Hematopoietic multipotent progenitor cell treated with erythropoietin and hydrocortisone succinate and interleukin-3 and kit ligand, for 8 days (in vitro differentiated cells): Measurements from ENCODE around the gene LRIT3.
"Not testable (repeated sequence)": the region's sequence is repeated elsewhere in the genome, so short reads cannot be mapped to it uniquely, and the experiment has no call there.

Source experiments
- DNase-seq: peaks from one replicate; pipeline ENCODE4 v3.0.0-alpha.2; 2015

LRIT3 gene

DNA sequence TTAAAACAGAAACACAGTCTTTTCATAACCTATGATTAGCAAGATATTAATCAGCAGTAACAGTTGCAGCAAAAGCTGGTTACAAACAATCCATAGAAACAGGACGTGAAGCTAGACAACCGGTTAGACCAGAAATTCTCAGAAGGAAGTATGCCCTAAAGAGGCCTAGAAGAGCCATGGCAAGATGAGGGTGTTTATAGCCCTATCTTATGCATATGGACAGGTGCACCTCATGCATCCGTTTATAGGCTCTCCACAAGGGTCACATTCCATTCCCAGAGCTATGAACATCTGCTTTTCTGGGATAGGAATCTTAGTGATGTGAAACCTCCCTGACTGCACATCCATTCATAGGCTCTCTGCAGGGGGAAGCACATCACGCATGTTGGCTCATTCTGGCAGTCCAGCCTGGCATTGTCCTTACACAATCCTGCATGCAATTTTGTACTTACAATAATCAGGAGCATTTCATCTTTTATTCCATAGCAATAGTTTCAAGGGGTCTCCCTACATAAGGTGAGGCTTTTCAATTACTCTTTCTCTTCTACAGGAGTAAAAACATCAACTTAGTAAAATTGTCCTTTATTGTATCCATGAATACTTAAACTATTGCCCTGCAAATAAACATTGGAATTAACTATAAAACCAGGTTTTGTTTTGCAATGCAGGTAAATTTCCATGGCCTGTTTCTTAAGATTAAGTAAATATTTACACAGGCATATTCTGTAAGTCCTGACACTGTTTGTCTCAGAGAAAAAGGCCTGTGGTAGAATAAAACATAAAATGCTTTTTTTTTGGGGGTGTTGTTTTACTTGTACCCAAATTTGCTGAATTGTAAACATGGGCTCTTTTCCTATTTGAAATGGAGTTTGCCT, 11.8 kb downstream of the LRIT3 start:
- DNase-seq: not testable (repeated sequence)

DNA sequence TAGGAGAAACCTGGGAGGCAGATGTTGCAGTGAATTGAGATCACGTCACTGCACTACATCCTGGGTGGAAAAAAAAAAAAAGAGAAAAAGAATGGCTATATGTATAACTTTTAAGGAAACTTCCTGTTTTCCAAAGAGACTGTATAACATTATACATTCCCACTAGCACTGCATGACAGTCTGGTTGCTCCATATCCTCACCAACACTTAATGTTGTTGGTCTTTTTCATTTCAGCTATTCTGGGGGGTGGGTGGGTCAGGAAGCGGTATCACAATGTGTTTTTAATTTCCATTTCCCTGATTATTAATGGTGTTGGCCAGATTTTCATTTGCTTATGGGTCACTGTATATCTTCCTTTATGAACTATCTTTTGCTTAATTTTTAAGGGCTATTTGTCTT, 13.4 kb downstream of the LRIT3 start:
- no peak for DNase-seq

DNA sequence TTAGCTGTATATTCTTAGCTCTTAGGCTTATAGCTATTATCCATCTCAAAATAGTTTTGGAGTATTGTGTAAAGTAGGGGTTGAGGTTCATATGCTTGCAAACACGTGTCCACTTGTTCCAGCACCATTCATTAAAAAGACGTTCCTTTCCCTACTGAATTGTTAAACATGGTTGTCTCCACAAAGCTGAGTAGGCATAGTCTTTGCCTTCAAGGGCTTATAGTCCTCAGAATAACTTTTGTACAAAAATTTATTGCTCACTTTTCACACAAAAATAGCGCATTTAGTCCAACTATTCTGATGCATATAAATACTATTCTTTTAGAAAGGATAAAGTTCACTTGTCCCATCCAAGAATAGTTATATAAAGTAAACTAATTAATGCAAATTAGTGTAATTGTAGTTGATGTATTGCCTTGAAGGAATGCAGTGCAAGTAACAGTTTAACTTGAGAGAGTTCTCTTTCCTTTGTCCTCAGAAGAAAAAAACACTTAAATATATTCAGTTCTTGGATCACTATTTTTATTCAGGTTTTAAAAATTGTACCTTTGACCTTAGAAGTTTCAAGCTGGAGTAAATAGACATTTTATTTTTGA, 14.1 kb downstream of the LRIT3 start:
- no peak for DNase-seq

DNA sequence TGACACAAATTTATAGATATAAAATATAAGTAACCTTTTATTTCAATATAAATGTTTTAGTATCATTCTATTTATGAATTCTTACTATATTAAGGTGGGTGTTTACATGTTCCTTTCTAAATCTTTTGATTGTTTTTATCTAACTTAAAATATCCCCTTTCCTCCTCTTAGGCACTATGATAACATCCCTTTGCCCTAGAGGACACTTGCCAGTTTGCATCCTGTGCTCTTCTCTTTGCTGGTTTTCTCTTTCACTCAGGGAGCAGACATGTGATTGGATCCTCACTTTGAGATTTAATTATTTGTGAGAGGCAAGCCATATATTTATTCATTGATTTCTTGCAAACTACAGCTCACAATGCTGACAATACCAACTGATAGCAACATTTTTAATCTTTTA, 16.2 kb downstream of the LRIT3 start:
- DNase-seq: no peak

DNA sequence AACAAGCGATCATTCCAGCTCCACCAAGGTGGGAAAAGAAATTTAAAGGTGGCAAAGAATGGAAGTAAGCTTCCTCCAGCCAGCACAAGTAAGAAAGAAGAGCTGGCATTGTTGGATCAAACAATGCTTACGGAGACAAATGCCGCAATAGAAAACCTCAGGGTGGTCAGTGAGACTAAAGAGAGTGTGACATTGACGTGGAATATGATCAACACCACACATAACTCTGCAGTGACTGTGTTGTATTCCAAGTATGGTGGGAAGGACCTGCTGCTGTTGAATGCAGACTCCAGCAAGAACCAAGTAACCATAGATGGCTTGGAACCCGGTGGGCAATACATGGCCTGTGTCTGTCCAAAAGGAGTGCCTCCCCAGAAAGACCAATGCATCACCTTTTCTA, 22.2 kb downstream of the LRIT3 start:
- DNase-seq: no peak

DNA sequence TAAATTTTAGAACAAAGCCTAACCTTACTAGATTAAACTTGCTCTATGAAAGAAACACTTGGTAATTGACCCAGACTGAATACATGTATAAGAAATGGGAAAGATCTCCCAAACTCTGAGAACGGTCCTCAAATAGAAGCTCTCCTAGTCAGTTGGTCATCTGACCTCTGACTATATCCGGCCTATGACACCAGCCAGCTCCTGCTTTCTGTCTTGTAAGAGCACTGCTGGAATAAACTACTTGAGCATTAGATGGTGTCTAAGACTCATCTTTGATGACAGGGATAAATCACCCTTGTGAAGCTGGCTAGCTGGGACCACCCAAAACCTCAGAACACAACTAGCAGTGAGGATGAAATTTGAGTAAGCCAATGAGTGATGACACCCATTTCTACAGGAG, 24.2 kb downstream of the LRIT3 start:
- DNase-seq: no peak

DNA sequence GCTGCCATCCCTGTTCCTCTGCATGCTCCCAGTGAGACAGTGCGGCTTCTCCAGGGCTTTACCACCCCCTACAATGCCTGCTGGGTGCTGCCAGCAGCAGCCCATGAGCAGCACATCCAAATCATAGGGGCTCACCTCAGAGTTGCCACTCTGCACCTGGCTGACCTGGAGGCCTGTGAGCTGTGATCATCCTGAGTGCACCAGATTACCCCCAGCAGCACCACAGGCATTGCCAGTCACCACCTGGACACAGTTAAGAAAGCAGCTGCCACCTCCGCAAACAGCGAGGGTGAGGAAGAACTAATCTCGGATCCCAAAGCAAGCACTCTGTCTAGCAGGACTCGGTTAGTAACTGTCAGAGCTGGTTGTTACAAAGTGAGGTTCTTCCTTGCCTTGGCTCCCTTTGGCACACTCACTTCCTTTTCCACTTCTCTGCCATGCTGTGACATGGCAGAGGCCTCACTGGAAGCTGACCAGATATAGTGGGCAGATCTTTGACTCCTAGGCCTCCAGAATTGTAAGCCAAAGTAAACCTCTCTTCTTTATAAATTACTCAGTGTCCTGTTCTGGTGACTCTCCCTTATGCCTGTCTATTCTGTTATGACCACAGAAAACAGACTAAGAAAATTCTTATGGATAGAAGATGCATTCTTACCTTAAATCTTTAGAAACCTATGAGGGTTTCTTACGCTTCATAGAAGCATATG, 25.2 kb downstream of the LRIT3 start:
- DNase-seq: no peak

DNA sequence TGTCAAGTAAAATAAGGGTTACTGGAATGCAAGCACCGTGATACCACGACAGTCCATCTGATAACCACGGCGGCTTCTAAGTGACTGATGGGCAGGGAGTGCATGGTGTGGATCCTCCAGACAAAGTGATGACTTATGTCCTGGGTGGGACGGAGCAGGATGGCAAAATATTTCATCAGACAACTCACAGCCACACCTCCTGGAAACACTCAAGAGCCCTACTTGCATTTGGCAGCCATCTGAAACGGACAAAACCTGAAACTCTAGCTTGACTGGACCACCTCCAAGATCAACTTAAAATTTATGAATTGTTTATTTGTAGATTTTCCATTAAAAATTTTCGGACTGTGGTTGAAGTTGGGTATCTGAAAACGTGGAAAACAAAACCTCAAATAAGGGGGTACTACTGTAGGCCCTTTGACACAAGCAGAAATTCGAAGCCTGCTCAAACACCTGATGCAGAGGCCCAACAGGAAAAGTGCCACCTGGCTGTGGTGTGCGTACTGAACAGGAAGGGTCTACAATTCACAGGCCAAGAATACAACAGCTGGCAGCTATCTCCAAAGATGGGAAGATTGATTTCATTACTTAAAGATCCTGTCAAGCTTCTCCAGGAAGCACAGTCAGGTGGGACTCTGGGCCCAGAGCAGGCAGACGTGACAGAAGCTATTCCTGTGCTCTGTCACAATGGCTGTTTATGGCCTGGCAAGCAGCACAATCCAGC, 26.0 kb downstream of the LRIT3 start:
- no peak for DNase-seq

DNA sequence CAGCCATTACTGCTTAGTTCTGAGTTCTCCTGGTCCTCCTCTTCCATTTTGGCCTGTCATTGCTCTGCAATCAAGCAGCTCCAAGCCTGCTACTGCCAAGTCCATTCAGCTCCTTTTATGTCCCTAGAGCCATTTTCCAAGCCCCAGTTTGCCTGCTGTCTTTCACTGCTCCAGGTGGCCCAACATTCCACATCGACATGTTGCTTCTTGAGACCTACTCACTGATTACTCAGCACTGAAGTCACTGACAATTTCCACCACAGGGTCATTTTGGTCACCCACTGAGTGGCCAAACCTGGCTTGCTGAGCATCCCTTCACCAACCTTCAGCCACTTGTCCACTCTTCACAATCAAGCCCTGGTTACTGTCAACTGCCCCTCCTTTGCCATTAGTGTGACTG, 27.2 kb downstream of the LRIT3 start:
- no peak for DNase-seq

DNA sequence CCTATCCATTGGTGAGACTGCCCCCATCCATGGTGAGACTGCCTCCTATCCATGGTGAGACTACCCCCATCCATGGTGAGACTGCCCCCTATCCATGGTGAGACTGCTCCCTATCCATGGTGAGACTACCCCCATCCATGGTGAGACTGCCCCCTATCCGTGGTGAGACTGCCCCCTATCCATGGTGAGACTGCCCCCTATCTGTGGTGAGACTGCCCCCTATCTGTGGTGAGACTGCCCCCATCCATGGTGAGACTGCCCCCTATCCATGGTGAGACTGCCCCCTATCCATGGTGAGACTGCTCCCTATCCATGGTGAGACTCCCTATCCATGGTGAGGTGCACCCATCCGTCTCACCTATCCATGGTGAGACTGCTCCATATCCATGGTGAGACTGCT, 27.6 kb downstream of the LRIT3 start:
- not testable (repeated sequence) for DNase-seq

DNA sequence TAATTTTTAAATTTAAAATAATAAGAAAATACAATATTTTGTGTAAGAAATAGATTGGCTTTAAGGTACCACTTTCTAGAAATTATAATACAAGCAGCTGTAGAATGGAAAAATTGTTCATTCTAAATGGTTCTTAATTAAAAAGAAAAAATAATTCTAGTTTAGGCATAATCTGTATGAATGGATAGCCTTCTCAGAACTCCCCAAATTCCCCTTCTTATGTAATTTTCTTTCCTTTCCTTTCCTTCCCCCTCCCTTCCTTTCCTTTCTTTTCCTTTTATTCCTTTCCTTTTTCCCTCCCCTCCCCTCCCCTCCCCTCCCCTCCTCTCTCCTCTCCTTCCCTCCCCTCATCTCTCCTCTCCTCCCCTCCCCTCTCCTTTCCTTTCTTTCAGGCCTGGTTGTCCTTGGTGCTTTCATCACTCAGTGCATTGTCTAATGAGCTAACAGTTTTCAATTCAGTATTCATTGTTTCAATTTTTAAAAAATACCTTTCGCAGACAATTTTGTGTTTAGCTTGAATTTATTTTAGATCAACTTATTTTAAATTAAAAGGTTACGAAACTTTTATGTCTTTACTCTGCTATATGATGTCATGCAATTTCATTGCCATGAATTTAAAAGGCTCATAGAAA, 28.8 kb downstream of the LRIT3 start:
- DNase-seq: no peak

DNA sequence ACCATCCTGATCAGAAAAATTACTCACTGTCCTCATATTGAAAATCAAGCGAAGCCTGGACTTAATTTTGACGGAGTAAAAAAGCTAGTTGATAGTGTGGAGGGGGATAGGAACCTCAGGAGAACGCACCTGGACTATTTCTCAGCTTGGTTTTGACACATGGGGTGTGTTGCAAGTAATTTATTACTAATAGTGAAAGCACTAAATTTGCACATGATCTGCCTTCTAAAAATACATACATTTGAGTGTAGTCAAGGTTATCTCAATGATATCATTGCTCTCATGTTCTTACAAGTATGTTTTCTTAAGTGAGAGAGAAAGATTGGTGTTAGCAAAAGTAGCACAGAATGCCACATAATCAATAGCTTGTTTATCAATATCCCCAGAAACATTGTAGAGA, 29.5 kb downstream of the LRIT3 start:
- DNase-seq: no peak

DNA sequence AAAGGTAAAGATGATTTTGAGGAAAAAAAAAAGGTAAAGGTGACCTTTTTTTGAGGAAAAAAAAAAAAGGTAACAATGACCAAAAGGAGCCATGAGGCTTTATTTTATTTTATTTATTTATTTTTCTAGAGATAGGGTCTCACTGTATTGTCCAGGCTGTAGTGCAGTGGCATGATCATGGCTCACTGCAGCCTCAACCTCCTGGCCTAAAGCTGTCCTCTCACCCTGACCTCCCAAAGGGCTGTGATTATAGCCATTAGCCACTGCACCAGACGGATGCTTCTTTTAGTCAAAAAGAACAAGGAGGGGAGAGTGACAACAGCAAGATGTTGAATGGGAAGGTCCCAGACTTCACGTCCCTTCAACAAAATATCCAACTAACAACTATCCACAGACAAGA, 30.4 kb downstream of the LRIT3 start:
- DNase-seq: no peak

DNA sequence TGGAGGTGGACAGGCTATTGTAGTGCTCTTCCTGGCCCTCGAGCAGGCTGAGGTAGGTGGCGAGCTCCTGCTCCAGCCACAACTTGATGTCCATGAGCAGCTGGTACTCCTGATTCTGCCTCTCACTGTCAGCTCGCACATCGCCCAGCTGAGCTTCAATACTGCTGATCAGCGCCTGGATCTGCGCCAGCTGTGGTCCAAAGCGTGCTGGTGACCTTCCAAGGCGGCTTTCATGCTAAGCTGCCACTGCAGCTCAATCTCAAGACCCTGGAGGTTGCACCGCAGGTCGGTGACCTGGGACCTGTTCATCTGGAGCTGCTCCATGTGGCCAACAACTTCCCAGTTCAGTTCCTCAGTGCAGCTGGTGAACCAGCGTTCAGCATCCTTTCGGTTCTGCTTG, 31.2 kb downstream of the LRIT3 start:
- no peak for DNase-seq

DNA sequence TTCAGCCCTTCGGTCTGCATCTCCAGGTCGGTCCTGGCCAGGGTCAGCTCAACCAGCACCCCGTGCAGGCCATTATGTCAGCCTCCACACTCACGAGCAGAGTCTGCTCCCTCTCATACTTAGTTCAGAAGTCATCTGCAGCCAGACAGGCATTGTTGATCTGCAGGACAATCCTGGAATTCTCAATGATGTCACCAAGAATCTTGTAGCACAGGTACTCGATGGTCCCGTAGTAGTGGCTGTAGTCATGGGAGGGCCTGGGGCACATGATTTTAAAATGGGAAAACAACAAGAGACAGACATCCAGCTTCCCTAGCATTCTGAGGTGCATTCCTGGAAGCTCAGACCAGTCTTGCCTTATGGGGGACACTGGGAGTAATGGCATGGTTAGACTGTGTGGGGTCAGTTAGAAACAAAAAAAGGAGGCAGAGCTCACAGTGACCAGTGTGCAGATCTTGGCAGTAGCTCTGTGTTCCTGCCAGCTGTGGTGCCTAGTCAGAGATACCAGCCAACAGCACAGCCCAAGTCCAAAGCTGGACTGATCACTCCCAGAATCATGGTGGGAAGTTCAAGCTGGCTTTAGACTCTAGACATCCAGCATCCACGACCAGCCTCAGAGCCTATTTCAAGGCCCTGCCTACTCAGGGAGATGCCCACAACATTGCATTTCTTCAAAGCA, 31.9 kb downstream of the LRIT3 start:
- no peak for DNase-seq

DNA sequence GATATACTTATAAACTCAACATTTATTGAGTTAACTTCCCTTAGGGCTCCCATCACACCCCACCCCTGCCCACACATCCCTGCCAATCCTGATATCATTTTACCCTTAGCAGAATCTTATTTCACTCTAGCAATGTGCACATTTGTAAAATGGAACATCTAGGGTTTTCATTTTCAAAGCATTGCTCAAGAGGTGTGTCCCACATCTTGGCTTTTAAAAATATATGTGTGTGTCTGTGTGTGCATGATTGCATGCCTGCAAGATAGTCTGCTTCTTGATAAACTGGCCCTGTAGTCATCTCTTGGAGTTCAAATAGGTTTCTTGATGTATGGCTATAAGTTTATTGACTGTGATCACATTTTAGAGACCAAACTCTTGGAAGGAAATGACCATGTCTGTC, 38.4 kb downstream of the LRIT3 start:
- DNase-seq: peak; percentile 6

DNA sequence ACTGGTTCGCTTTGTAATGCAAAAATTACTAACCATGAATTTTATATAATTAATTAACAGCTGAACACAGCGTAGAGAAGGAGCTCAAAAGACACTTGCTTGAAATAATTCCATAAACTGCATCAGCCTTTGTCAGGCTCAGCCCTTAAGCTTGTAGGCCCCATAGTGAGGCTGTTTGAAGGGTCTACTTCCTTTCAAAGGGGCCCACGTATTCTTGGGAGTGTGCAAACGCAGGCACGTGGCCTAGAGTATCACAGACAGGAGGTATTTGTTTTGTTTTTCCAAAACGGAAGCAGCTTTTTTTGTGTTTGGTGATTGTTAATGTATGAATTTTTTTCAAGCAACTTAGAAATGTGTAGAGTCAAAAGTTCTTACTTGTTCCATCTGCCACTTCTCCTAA, 39.2 kb downstream of the LRIT3 start:
- no peak for DNase-seq

DNA sequence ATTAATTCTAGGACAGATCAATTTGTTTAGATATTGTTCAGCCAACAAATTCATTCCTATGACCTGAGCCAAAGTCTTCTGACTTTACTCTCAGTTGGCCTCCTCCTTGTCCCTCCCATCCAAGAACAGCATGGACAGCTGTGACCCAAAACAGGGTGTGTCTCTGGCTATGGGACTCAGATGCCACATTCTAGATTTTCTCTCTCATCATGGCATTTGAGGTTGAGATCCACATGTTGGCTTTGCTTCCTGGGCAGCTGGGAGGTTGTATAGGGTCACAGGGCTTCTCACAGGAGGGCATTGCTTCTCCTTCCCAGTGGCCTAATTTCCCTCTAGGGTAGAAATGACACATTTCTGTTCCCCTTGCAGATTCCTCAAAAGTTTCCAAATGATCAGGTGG, 42.2 kb downstream of the LRIT3 start:
- DNase-seq: no peak

DNA sequence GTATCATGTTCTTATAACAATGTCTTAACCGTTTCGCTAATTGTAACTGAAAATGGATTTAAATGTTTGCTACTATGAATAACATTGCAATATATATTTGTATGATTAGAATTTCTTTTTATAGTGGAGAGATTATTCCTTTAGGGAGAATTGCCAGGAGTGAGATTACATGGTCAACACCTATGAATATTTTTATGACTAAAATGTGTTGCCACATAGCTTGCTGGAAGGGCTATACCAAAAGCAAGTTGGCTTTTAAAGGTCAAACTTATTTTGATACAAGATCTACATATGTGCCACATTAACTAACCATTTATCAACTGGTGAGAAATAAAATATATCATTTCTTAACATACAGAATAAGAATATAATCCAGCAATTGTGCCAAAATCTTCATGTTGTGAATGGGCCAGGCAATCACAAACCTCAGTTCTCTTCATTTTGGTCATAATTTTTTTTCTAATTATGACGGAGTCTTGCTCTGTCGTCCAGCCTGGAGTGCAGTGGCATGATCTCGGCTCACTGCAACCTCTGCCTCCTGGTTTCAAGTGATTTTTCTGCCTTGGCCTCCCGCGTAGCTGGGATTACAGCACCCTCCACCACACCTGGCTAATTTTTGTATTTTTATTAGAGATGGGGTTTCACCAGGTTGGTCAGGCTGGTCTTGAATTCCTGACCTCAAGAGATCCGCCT, 54.8 kb downstream of the LRIT3 start:
- no peak for DNase-seq

DNA sequence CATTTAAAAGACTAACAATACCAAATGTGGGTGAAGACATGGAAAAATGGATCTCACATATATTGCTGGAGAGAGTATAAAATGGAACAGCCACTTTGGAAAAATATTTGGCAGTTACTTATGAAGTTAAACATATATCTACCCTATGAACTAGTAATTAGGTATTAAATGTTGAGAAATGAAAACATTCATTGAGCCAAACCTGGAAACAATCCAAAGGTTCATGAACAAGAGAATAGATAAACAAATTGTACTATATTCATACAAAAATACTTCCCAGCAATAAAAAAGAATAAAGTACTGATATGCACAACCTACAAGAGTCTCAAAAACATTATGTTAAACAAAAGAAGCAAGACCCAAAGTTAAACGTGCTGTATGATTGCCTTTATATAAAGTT, 60.8 kb downstream of the LRIT3 start:
- DNase-seq: no peak

DNA sequence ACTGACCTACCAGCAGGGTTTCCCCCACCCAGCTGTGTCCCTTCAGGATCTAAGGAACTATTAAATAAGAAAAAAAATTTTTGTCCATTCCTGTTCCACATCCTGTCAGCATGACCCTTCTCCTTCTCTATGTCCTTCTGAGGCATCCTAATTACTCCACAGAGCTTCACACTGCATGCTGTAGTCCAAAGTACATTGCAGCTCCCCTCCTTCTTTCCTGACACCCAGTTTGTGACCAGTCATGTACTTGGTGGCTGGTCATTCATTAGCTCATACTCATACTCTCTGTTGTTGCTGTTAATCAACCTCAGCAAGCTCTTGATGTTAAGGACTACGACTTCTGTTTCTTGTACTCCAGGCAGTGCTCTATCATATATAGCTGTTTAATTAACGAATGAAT, 62.3 kb downstream of the LRIT3 start:
- DNase-seq: no peak
